ENCODE results near the gene RER1. TPM values are rescaled to one million over a fixed set of nuclear protein-coding genes. Genes with fewer than 3 reads are reported as not detected.

Gene RER1
- total RNA-seq, 1 donor from 2014 or later, result 49.6 TPM

DNA sequence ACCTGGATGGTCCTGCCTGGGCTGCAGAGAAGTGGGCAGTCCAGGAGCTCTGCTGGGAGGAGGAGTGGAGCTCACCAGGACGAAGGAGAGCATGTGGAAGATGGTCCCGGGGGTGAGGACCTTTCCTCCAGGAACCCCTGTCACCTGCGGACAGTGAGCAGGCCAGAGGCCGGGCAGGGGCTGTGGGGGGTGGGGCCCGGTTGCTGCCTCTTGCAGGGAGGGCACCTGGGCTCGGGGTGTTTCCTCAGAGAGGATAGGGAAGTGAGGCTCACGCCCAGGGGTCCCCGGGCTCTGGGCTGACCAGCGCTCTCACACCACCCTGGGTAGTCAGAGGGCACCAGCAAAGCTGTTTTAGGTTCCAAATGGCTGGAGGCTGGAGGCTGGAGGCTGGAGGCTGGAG is 43.5 kb downstream of the RER1 start:
- H3K4me1 ChIP-seq, result peaks cover 3% of the 10 kb centered on the region
- no peaks in the 10 kb centered on the region for H3K36me3 ChIP-seq
- H3K27ac ChIP-seq, result no peak overlapping the region
- no peak overlapping the region for H3K4me3 ChIP-seq
- no peaks in the 10 kb centered on the region for H3K9me3 ChIP-seq
- TF ChIP-seq POLR2AphosphoS5 (IDR thresholded peaks at IDR 0.05; ENCODE audit: insufficient read depth in 1 of 2, low read depth in 1 of 2) (no peak), POLR2A (IDR thresholded peaks at IDR 0.05) (no peak)
- TF ChIP-seq, protein P1, sequence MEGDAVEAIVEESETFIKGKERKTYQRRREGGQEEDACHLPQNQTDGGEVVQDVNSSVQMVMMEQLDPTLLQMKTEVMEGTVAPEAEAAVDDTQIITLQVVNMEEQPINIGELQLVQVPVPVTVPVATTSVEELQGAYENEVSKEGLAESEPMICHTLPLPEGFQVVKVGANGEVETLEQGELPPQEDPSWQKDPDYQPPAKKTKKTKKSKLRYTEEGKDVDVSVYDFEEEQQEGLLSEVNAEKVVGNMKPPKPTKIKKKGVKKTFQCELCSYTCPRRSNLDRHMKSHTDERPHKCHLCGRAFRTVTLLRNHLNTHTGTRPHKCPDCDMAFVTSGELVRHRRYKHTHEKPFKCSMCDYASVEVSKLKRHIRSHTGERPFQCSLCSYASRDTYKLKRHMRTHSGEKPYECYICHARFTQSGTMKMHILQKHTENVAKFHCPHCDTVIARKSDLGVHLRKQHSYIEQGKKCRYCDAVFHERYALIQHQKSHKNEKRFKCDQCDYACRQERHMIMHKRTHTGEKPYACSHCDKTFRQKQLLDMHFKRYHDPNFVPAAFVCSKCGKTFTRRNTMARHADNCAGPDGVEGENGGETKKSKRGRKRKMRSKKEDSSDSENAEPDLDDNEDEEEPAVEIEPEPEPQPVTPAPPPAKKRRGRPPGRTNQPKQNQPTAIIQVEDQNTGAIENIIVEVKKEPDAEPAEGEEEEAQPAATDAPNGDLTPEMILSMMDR (IDR thresholded peaks at IDR 0.05), result no peak
- intact Hi-C loops (cut with DNase I), result no loop called here
- no peak for DNase-seq (ENCODE audit: extremely low spot score in 2 of 2)
- H3K27me3 ChIP-seq, result no peaks in the 10 kb centered on the region

- H3K4me1 ChIP-seq, result peaks cover 3% of the 10 kb centered on the region
- no peak for DNase-seq (ENCODE audit: extremely low spot score in 2 of 2)
- no peaks in the 10 kb centered on the region for H3K9me3 ChIP-seq
- H3K27me3 ChIP-seq, result no peaks in the 10 kb centered on the region
- intact Hi-C loops (cut with DNase I), result no loop called here
- H3K27ac ChIP-seq, result no peak overlapping the region
- H3K36me3 ChIP-seq, result no peaks in the 10 kb centered on the region
- no peak overlapping the region for H3K4me3 ChIP-seq
- TF ChIP-seq POLR2AphosphoS5 (IDR thresholded peaks at IDR 0.05; ENCODE audit: insufficient read depth in 1 of 2, low read depth in 1 of 2), result no peak
- TF ChIP-seq, protein P1 (IDR thresholded peaks at IDR 0.05), result no peak
- TF ChIP-seq POLR2A (IDR thresholded peaks at IDR 0.05), result no peak
Measured at GRCh38 chr1:2435746-2436355, 44.2 kb downstream of the RER1 start.

GRCh38 chr1:2436876-2437275 is 45.2 kb downstream of the RER1 start:
- intact Hi-C loops (cut with DNase I), result no loop called here
- Histone ChIP-seq H3K9me3 (no peaks in the 10 kb centered on the region), H3K27me3 (no peaks in the 10 kb centered on the region), H3K27ac (no peak overlapping the region), H3K36me3 (no peaks in the 10 kb centered on the region), H3K4me3 (no peak overlapping the region), H3K4me1 (no peaks in the 10 kb centered on the region)
- TF ChIP-seq, protein P1 (IDR thresholded peaks at IDR 0.05), result no peak
- TF ChIP-seq POLR2A (IDR thresholded peaks at IDR 0.05), result no peak
- no peak for TF ChIP-seq POLR2AphosphoS5 (IDR thresholded peaks at IDR 0.05; ENCODE audit: insufficient read depth in 1 of 2, low read depth in 1 of 2)
- DNase-seq (ENCODE audit: extremely low spot score in 2 of 2), result no peak

- intact Hi-C loops (cut with DNase I), result no loop called here
- no peaks in the 10 kb centered on the region for H3K27me3 ChIP-seq
- no peaks in the 10 kb centered on the region for H3K36me3 ChIP-seq
- no peaks in the 10 kb centered on the region for H3K9me3 ChIP-seq
- no peak overlapping the region for H3K4me3 ChIP-seq
- TF ChIP-seq, protein P1 (IDR thresholded peaks at IDR 0.05), result no peak
- no peak for TF ChIP-seq POLR2AphosphoS5 (IDR thresholded peaks at IDR 0.05; ENCODE audit: insufficient read depth in 1 of 2, low read depth in 1 of 2)
- TF ChIP-seq POLR2A (IDR thresholded peaks at IDR 0.05), result no peak
- DNase-seq (ENCODE audit: extremely low spot score in 2 of 2), result no peak
- H3K27ac ChIP-seq, result no peak overlapping the region
- no peaks in the 10 kb centered on the region for H3K4me1 ChIP-seq
Measured at GRCh38 chr1:2437617-2438016, 46.0 kb downstream of the RER1 start.

DNA sequence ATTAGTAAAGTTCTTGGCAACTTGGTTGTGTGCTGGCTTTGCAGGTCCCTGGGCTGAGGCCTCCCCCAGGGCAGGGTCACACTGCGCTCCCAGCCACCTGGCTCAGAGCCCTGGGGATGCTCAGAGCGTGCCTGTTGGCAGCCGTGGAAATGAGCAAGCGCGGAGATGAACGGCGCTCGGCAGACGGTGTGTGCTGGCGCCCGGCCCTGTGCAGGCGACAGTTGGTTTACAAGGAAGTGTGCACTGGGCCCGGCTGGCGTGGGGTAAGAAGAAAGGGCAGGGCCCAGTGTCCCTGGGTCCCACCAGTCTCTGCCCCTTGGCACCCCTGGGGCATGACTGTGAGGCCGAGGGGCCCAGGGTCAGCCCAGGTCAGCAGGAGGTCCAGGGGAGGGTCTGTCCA is 46.4 kb downstream of the RER1 start:
- no peak for TF ChIP-seq POLR2A (IDR thresholded peaks at IDR 0.05)
- no peaks in the 10 kb centered on the region for H3K27me3 ChIP-seq
- intact Hi-C loops (cut with DNase I), result no loop called here
- no peak overlapping the region for H3K27ac ChIP-seq
- H3K36me3 ChIP-seq, result no peaks in the 10 kb centered on the region
- DNase-seq (ENCODE audit: extremely low spot score in 2 of 2), result no peak
- no peaks in the 10 kb centered on the region for H3K9me3 ChIP-seq
- peaks cover 3% of the 10 kb centered on the region for H3K4me1 ChIP-seq
- no peak overlapping the region for H3K4me3 ChIP-seq

Data from vagina (tissue), 2 donors.